ENCODE results near the gene PEX14. TPM values are rescaled to one million over a fixed set of nuclear protein-coding genes. Genes with fewer than 3 reads are reported as not detected.

Gene PEX14
- total RNA-seq, 1 experiment from 2014 or later = 27.3 TPM

DNA sequence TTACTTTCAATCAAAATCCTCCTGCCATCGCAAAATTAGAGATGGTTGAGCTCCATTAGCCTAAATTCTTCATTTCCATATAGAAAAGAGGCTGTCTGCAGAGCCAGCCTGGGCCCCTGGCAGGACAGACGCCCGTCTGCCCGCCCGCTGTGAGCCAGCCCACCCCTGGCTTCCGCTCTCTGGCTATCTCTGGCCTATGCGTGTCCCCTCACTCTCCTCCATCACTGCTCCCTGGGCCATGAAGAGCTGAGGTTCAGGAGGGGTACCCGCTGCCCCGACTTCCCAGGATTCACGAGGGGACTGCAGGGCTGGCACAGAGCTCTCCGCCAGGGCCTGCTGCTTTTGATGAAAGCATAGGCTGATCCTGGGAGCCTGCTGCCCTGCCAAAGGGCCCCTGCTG, 204.1 kb downstream of the PEX14 start:
- CTCF ChIA-PET = interaction anchor here (0.5 to 1.6 kb wide), 8 partner anchors 49 to 320 kb away, joined by 3 to 6 read pairs (median 4); partner anchors contain the start of gene CASZ1
- Mint-ChIP-seq H3K4me3 (no peak overlapping the region), H3K27ac (no peak overlapping the region), H3K36me3 (no peaks in the 10 kb centered on the region), H3K9me3 (no peaks in the 10 kb centered on the region), H3K27me3 (ENCODE audit: low read depth) (no peaks in the 10 kb centered on the region; the same call in 1 of the 2 replicates), H3K4me1 (peaks cover 59% of the 10 kb centered on the region)
- DNase-seq (ENCODE audit: low spot score) = no peak
- POLR2A ChIA-PET = interaction anchor here (0.6 kb wide), 1 partner anchor 238 kb away, joined by 3 read pairs; no protein-coding TSS in a partner anchor
- ATAC-seq = no peak
- TF ChIP-seq CREM (CRISPR knock-in tag; IDR thresholded peaks at IDR 0.05) (no peak), ESRRA (CRISPR knock-in tag; IDR thresholded peaks at IDR 0.05; ENCODE audit: borderline replicate concordance) (no peak), NR2C2 (CRISPR knock-in tag; IDR thresholded peaks at IDR 0.05) (no peak), ZNF219 (CRISPR knock-in tag; IDR thresholded peaks at IDR 0.05; ENCODE audit: borderline replicate concordance) (no peak), TEAD4 (CRISPR knock-in tag; IDR thresholded peaks at IDR 0.05) (no peak), GTF2I (CRISPR knock-in tag; conservative IDR thresholded peaks at IDR 0.05) (no peak), TCF7 (CRISPR knock-in tag; IDR thresholded peaks at IDR 0.05; ENCODE audit: low read depth) (no peak), CREB1 (CRISPR knock-in tag; IDR thresholded peaks at IDR 0.05) (no peak), AFF4 (CRISPR knock-in tag; IDR thresholded peaks at IDR 0.05; ENCODE audit: borderline replicate concordance) (no peak)
- TF ChIP-seq, protein P1, sequence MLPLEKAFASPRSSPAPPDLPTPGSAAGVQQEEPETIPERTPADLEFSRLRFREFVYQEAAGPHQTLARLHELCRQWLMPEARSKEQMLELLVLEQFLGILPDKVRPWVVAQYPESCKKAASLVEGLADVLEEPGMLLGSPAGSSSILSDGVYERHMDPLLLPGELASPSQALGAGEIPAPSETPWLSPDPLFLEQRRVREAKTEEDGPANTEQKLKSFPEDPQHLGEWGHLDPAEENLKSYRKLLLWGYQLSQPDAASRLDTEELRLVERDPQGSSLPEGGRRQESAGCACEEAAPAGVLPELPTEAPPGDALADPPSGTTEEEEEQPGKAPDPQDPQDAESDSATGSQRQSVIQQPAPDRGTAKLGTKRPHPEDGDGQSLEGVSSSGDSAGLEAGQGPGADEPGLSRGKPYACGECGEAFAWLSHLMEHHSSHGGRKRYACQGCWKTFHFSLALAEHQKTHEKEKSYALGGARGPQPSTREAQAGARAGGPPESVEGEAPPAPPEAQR (CRISPR knock-in tag; IDR thresholded peaks at IDR 0.05) = no peak
- TF ChIP-seq, protein P2, sequence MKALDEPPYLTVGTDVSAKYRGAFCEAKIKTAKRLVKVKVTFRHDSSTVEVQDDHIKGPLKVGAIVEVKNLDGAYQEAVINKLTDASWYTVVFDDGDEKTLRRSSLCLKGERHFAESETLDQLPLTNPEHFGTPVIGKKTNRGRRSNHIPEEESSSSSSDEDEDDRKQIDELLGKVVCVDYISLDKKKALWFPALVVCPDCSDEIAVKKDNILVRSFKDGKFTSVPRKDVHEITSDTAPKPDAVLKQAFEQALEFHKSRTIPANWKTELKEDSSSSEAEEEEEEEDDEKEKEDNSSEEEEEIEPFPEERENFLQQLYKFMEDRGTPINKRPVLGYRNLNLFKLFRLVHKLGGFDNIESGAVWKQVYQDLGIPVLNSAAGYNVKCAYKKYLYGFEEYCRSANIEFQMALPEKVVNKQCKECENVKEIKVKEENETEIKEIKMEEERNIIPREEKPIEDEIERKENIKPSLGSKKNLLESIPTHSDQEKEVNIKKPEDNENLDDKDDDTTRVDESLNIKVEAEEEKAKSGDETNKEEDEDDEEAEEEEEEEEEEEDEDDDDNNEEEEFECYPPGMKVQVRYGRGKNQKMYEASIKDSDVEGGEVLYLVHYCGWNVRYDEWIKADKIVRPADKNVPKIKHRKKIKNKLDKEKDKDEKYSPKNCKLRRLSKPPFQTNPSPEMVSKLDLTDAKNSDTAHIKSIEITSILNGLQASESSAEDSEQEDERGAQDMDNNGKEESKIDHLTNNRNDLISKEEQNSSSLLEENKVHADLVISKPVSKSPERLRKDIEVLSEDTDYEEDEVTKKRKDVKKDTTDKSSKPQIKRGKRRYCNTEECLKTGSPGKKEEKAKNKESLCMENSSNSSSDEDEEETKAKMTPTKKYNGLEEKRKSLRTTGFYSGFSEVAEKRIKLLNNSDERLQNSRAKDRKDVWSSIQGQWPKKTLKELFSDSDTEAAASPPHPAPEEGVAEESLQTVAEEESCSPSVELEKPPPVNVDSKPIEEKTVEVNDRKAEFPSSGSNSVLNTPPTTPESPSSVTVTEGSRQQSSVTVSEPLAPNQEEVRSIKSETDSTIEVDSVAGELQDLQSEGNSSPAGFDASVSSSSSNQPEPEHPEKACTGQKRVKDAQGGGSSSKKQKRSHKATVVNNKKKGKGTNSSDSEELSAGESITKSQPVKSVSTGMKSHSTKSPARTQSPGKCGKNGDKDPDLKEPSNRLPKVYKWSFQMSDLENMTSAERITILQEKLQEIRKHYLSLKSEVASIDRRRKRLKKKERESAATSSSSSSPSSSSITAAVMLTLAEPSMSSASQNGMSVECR (CRISPR knock-in tag; IDR thresholded peaks at IDR 0.05; ENCODE audit: borderline replicate concordance) = no peak
- TF ChIP-seq, protein P3, sequence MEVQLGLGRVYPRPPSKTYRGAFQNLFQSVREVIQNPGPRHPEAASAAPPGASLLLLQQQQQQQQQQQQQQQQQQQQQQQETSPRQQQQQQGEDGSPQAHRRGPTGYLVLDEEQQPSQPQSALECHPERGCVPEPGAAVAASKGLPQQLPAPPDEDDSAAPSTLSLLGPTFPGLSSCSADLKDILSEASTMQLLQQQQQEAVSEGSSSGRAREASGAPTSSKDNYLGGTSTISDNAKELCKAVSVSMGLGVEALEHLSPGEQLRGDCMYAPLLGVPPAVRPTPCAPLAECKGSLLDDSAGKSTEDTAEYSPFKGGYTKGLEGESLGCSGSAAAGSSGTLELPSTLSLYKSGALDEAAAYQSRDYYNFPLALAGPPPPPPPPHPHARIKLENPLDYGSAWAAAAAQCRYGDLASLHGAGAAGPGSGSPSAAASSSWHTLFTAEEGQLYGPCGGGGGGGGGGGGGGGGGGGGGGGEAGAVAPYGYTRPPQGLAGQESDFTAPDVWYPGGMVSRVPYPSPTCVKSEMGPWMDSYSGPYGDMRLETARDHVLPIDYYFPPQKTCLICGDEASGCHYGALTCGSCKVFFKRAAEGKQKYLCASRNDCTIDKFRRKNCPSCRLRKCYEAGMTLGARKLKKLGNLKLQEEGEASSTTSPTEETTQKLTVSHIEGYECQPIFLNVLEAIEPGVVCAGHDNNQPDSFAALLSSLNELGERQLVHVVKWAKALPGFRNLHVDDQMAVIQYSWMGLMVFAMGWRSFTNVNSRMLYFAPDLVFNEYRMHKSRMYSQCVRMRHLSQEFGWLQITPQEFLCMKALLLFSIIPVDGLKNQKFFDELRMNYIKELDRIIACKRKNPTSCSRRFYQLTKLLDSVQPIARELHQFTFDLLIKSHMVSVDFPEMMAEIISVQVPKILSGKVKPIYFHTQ (CRISPR knock-in tag; IDR thresholded peaks at IDR 0.05) = no peak
- TF ChIP-seq, protein P4, sequence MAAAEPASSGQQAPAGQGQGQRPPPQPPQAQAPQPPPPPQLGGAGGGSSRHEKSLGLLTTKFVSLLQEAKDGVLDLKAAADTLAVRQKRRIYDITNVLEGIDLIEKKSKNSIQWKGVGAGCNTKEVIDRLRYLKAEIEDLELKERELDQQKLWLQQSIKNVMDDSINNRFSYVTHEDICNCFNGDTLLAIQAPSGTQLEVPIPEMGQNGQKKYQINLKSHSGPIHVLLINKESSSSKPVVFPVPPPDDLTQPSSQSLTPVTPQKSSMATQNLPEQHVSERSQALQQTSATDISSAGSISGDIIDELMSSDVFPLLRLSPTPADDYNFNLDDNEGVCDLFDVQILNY (CRISPR knock-in tag; IDR thresholded peaks at IDR 0.05) = no peak

Measured in WTC11 (cell line).